Gastroesophageal sphincter (tissue), 4 donors: ENCODE results near the gene ARHGEF11. TPM values are rescaled to one million over a fixed set of nuclear protein-coding genes. Genes with fewer than 3 reads are reported as not detected.

ENCODE experiments used
- ATAC-seq: fragments of 150-250 bp; one replicate; pipeline ENCODE4 v1.9.1; 2016; ENCODE audit warnings: mild to moderate bottlenecking, moderate library complexity
- H3K27ac ChIP-seq, 4 donors: fragments of 200-600 bp; sonication (generic) in 3 of 4; 1 replicate in 3 of 4; 2 replicates in 1 of 4; pipeline ENCODE4 v1.5.1; 2016 to 2019
- H3K27me3 ChIP-seq: fragments of 200-600 bp; sonication (generic); one replicate; pipeline ENCODE4 v1.5.1; 2019
- H3K36me3 ChIP-seq, 2 donors: fragments of 200-600 bp; sonication (generic); one replicate each; pipeline ENCODE4 v1.5.1; 2019; ENCODE audit warnings: control low read depth in 1 of 2
- H3K4me1 ChIP-seq, 3 donors: fragments of 200-600 bp; sonication (generic); 1 replicate in 2 of 3; 2 replicates in 1 of 3; pipeline ENCODE4 v1.5.1; 2016 to 2019; ENCODE audit warnings: control low read depth in 2 of 3
- H3K4me3 ChIP-seq, 2 donors: fragments of 200-600 bp; sonication (generic); one replicate each; pipeline ENCODE4 v1.5.1; 2019; ENCODE audit warnings: mild to moderate bottlenecking in 1 of 2, moderate library complexity in 1 of 2
- H3K9me3 ChIP-seq, 3 donors: fragments of 200-600 bp; sonication (generic); one replicate each; pipeline ENCODE4 v1.5.1; 2017 to 2019; ENCODE audit warnings: control low read depth in 2 of 3
- EP300 ChIP-seq: sonication (generic); formaldehyde crosslinking; IDR thresholded peaks from one replicate; pipeline ENCODE4 v1.6.1; 2017; ENCODE audit warnings: antibody characterized with exemption, mild to moderate bottlenecking
- POLR2A ChIP-seq, 2 donors: fragments of 450-650 bp; IDR thresholded peaks; one replicate each; pipeline ENCODE4 v1.6.1; 2017; ENCODE audit warnings: antibody characterized with exemption in 2 of 2, mild to moderate bottlenecking in 2 of 2, moderate library complexity in 1 of 2
- POLR2AphosphoS5 ChIP-seq: sonication (generic); formaldehyde crosslinking; IDR thresholded peaks from one replicate; pipeline ENCODE4 v1.6.1; 2017; ENCODE audit warnings: antibody characterized with exemption
- WGBS, 2 donors: methylation state at CpG; one replicate each; pipeline ENCODE4 v1.1.5; 2018; ENCODE audit warnings: low coverage in 1 of 2; 5-methylcytosine and 5-hydroxymethylcytosine counted together
- total RNA-seq, 4 donors: library from RNA; depleted of rRNA; stranded (reverse); fragments of >200 nt; gene quantifications; one replicate each; pipeline ENCODE4 v1.1.0, GENCODE V29; 2016
- TF ChIP-seq, protein P1 (sequence below), 4 experiments: fragments of 200-600 bp in 2 of 4; fragments of 450-650 bp in 2 of 4; sonication (generic) in 1 of 4; IDR thresholded peaks; one replicate each; pipeline ENCODE4 v1.5.1; 2017 to 2019; ENCODE audit warnings: antibody characterized with exemption in 4 of 4, mild to moderate bottlenecking in 2 of 4, moderate library complexity in 2 of 4

The ARHGEF11 gene
- total RNA-seq, 4 donors from 2014 or later, result 28.5 to 51.7 (median 37.3) TPM

DNA sequence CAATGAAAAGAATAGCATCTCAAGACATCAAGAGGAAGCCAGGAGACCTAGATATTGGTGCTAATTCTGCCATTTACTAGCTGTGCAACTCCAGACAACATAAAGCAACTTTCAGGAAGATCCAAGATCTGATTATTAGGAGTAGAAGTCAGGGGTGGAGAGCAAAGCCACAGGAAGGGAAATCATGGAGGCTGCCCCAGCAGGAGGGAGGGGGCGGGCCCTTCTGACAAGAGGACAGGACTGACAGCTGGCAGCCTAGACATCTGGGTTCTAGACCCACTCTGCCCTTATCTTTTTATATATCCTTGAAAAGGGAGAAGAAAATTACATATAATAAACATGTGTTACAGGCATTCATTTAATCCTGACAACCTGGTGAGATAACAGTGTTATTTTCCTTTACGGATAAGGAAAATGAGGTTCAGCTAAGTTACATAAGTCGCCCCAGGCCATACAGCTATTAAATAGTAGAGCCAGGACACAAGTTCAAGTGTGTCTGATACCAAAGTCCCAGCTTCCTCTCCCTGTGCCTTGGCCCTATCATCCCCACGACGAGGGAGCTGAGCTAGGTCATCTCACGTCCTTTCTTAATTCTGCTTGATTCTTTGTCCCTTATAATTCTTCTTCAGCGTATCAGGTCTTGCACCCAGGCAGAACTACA is 46.6 kb downstream of the ARHGEF11 start:
- H3K27ac ChIP-seq, result no peak overlapping the region
- no peaks in the 10 kb centered on the region for H3K27me3 ChIP-seq
- TF ChIP-seq POLR2A (IDR thresholded peaks at IDR 0.05) (no peak), POLR2AphosphoS5 (no peak), EP300 (no peak)
- TF ChIP-seq, protein P1, sequence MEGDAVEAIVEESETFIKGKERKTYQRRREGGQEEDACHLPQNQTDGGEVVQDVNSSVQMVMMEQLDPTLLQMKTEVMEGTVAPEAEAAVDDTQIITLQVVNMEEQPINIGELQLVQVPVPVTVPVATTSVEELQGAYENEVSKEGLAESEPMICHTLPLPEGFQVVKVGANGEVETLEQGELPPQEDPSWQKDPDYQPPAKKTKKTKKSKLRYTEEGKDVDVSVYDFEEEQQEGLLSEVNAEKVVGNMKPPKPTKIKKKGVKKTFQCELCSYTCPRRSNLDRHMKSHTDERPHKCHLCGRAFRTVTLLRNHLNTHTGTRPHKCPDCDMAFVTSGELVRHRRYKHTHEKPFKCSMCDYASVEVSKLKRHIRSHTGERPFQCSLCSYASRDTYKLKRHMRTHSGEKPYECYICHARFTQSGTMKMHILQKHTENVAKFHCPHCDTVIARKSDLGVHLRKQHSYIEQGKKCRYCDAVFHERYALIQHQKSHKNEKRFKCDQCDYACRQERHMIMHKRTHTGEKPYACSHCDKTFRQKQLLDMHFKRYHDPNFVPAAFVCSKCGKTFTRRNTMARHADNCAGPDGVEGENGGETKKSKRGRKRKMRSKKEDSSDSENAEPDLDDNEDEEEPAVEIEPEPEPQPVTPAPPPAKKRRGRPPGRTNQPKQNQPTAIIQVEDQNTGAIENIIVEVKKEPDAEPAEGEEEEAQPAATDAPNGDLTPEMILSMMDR (IDR thresholded peaks at IDR 0.05), result no peak
- no peak overlapping the region for H3K4me3 ChIP-seq
- 78 to 89% methylated on average over 5 to 6 of the region's 7 CpGs for WGBS, 2 donors
- ATAC-seq, result no peak
- H3K9me3 ChIP-seq, result no peaks in the 10 kb centered on the region
- no peaks in the 10 kb centered on the region for H3K36me3 ChIP-seq
- peaks cover 0 to 4% (median 4%) of the 10 kb centered on the region in 3 donors for H3K4me1 ChIP-seq

DNA sequence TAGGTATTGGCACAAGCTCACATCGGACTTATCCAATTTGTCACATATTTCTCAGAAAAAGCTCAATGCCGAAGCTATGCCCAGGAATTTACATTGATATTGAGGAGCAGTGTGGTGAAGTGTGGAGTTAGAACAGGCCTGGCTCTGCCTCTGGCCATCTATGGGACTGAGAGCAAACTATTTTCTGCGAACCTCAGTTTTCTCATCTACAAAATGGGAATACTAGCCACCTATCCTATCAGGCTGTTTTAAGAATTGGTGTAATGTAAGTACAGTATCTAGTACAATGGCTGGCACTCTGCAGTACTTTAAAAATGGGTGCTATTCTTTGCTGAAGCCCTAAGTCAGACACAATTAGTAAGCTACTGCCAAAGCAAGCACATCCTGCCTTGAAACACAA is 47.2 kb downstream of the ARHGEF11 start:
- no peaks in the 10 kb centered on the region for H3K27me3 ChIP-seq
- H3K9me3 ChIP-seq, result no peaks in the 10 kb centered on the region
- 85 to 100% methylated on average over 1 to 3 of the region's 3 CpGs for WGBS, 2 donors
- TF ChIP-seq EP300, result no peak
- TF ChIP-seq, protein P1 (IDR thresholded peaks at IDR 0.05), result no peak
- TF ChIP-seq POLR2A (IDR thresholded peaks at IDR 0.05), result no peak
- TF ChIP-seq POLR2AphosphoS5, result no peak
- no peaks in the 10 kb centered on the region for H3K36me3 ChIP-seq
- ATAC-seq, result no peak
- no peak overlapping the region for H3K27ac ChIP-seq
- no peak overlapping the region for H3K4me3 ChIP-seq
- peaks cover 0 to 4% (median 4%) of the 10 kb centered on the region in 3 donors for H3K4me1 ChIP-seq

DNA sequence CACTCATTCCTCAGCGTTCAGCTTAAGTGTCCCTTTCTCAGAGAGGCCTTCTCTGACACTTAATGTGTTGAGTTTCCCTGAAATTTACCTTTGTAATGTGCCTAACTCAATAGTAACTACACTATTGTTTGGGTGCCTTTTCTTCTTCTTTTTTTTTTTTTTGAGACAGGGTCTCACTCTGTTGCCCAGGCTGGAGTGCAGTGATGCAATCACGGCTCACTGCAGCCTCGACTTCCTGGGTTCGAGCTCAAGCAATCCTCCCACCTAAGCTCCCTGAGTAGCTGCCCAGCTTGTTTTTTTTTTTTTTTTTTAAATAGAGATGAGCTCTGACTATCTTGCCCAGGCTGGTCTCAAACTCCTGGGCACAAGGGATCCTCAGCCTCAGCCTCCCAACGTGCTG is 50.1 kb downstream of the ARHGEF11 start:
- no peak for TF ChIP-seq POLR2A (IDR thresholded peaks at IDR 0.05)
- 72 to 84% methylated on average over 2 to 4 of the region's 5 CpGs for WGBS, 2 donors
- ATAC-seq, result no peak
- Histone ChIP-seq H3K4me1 (peaks cover 0 to 4% (median 0%) of the 10 kb centered on the region in 3 donors), H3K36me3 (peaks cover 0 to 9% of the 10 kb centered on the region in 2 donors), H3K4me3 (no peak overlapping the region), H3K27ac (no peak overlapping the region), H3K27me3 (no peaks in the 10 kb centered on the region), H3K9me3 (no peaks in the 10 kb centered on the region)

DNA sequence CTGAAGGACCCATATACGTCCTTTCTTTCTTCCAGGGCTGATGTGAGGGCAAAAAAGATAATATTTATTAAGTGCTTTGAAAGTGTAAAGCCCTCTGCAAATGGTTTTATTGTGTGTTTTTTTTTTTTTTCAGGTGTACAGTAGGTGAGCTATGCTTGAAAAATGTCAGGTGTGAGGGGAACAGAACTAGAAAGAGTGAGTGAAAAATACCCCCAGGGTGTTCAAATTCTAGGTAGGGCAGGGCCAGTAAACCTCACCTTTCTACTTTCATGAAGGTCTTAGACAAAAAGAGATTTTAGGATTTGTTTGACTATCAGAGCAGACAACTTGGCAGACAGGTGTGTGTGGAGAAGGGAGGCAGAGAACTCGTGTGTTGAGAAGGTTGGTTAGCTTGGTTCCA is 51.3 kb downstream of the ARHGEF11 start:
- H3K9me3 ChIP-seq, result no peaks in the 10 kb centered on the region
- H3K27ac ChIP-seq, result no peak overlapping the region
- WGBS, 2 donors, result 54 to 72% methylated on average over 2 of the region's 2 CpGs
- TF ChIP-seq EP300 (no peak), POLR2A (IDR thresholded peaks at IDR 0.05) (no peak), POLR2AphosphoS5 (no peak)
- TF ChIP-seq, protein P1 (IDR thresholded peaks at IDR 0.05), result no peak
- peaks cover 0 to 9% of the 10 kb centered on the region in 2 donors for H3K36me3 ChIP-seq
- H3K4me1 ChIP-seq, result peaks cover 0 to 4% (median 0%) of the 10 kb centered on the region in 3 donors
- no peaks in the 10 kb centered on the region for H3K27me3 ChIP-seq
- no peak for ATAC-seq
- H3K4me3 ChIP-seq, result no peak overlapping the region

DNA sequence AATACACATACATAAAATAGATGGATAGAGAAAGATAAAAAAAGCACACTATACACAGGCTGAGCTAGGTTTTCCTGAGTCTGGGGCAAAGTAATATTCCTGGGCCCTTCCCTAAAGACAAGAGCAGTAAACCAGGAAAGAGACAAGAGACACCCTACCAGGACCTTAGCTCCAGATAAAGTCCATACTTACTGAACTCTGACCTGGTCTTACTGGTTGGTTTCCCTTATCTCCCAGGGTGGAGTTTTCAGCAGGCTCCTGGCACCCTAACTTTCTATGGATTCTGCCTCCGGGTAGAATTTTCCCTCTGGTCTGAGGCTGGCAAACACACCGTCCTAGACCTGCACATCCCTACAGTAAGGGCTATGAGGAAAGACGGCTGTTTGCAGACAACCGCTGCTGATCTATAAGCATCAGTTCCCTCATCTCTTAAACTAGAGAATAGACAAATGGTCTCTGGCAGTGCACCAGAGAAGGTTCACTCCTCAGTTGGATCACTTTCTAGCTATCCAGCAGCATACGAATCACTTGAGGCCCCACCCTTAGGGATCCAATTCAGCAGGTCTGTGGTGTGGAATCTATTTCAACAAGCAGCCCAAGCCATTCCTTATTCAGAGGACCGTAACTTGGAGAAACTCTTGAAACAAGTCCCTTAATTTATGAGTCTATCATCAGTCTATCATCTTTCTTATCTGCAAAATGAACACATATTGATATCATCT is 52.0 kb downstream of the ARHGEF11 start:
- peaks cover 0 to under 1% (median 0%) of the 10 kb centered on the region in 3 donors for H3K4me1 ChIP-seq
- 79 to 89% methylated on average over 5 to 6 of the region's 6 CpGs for WGBS, 2 donors
- TF ChIP-seq EP300 (no peak), POLR2AphosphoS5 (no peak), POLR2A (IDR thresholded peaks at IDR 0.05) (no peak)
- TF ChIP-seq, protein P1 (IDR thresholded peaks at IDR 0.05), result no peak
- no peak overlapping the region for H3K4me3 ChIP-seq
- no peaks in the 10 kb centered on the region for H3K9me3 ChIP-seq
- no peak for ATAC-seq
- no peak overlapping the region for H3K27ac ChIP-seq
- H3K36me3 ChIP-seq, result peaks cover 0 to 9% of the 10 kb centered on the region in 2 donors
- H3K27me3 ChIP-seq, result no peaks in the 10 kb centered on the region
